Endothelial cell of umbilical vein (primary cell): ENCODE data around the gene SCN4A. TPM values are rescaled to one million over a fixed set of nuclear protein-coding genes. Genes with fewer than 3 reads are reported as not detected.

ENCODE experiments used
- BruUV-seq: library from RNA; stranded (reverse); fragments of 400-500 nt; replicated peaks from 2 replicates; lab custom pipeline; 2021; lab: Mats Ljungman, UMichigan
- CTCF ChIA-PET: fragments of 300-600, 350-600 bp; sonication (Branson Sonifier 250); formaldehyde crosslinking; loops from one replicate; lab custom pipeline; 2021; ENCODE audit warnings: antibody characterized with exemption, inconsistent platforms; lab: Charles Lee
- POLR2A ChIA-PET: fragments of 300-600, 350-600 bp; sonication (Branson Sonifier 250); formaldehyde crosslinking; loops from one replicate; lab custom pipeline; 2021; ENCODE audit warnings: antibody characterized with exemption, inconsistent platforms; lab: Charles Lee
- DNase-seq: peaks from one replicate; pipeline ENCODE4 v3.0.0-alpha.2; 2011; ENCODE audit warnings: low read depth, low spot score
- FAIRE-seq: peaks from 2 replicates; lab custom pipeline; 2011; peaks lifted over from hg19 to GRCh38; lab: Jason Lieb, UNC
- H2AFZ ChIP-seq: 2 replicates; pipeline ENCODE4 v1.6.0; 2012; ENCODE audit warnings: low read depth, low read length, control low read depth, inconsistent platforms
- H3K27ac ChIP-seq: 2 replicates; pipeline ENCODE4 v1.5.1; 2011; ENCODE audit warnings: low read depth, mild to moderate bottlenecking, control low read depth, low read length, moderate library complexity; ENCODE audit not compliant: insufficient read depth
- H3K27me3 ChIP-seq, 2 experiments: 2 replicates each; pipeline versions ENCODE4 v1.6.0 to v1.6.1; 2011; ENCODE audit warnings: low read length in 2 of 2, mixed read lengths in 1 of 2; ENCODE audit not compliant: control insufficient read depth in 2 of 2, insufficient read depth in 2 of 2
- H3K36me3 ChIP-seq, 2 experiments: 2 replicates in 1 of 2; 3 replicates in 1 of 2; pipeline ENCODE4 v1.5.1; 2011; ENCODE audit warnings: low read length in 2 of 2, mild to moderate bottlenecking in 1 of 2, moderate library complexity in 1 of 2; ENCODE audit not compliant: control insufficient read depth in 2 of 2, insufficient read depth in 2 of 2; ENCODE audit errors: extremely low read depth in 1 of 2
- H3K4me1 ChIP-seq: 3 replicates; pipeline ENCODE4 v1.5.1; 2011; ENCODE audit warnings: mild to moderate bottlenecking, low read length; ENCODE audit not compliant: control insufficient read depth, insufficient read depth; ENCODE audit errors: extremely low read depth
- H3K4me2 ChIP-seq: 2 replicates; pipeline ENCODE4 v1.6.1; 2011; ENCODE audit warnings: low read length, control low read depth, mixed read lengths; ENCODE audit not compliant: insufficient read depth
- H3K4me3 ChIP-seq, 3 experiments: fragments of 200-600 bp in 1 of 3; sonication (generic), shearing (Covaris generic) in 1 of 3; replicated peaks in 1 of 3; 2 replicates each; pipeline ENCODE4 v1.5.1; 2011 to 2016; ENCODE audit warnings: control low read depth in 3 of 3, low read length in 3 of 3, mild to moderate bottlenecking in 2 of 3, inconsistent platforms in 1 of 3, low read depth in 1 of 3, moderate library complexity in 1 of 3; ENCODE audit not compliant: insufficient read depth in 1 of 3
- H3K79me2 ChIP-seq: 2 replicates; pipeline ENCODE4 v1.6.0; 2012; ENCODE audit warnings: low read length, inconsistent platforms; ENCODE audit not compliant: control insufficient read depth, insufficient read depth
- H3K9ac ChIP-seq: replicated peaks from 2 replicates; pipeline ENCODE3; 2011; ENCODE audit warnings: low read length, control low read depth; ENCODE audit not compliant: insufficient read depth; ENCODE audit errors: extremely low read depth
- H3K9me1 ChIP-seq: replicated peaks from 3 replicates; pipeline ENCODE4 v1.6.0; 2011; ENCODE audit warnings: mild to moderate bottlenecking, low read length; ENCODE audit not compliant: control insufficient read depth, insufficient read depth; ENCODE audit errors: extremely low read depth
- H3K9me3 ChIP-seq: replicated peaks from 2 replicates; pipeline ENCODE4 v1.5.1; 2012; ENCODE audit warnings: low read length, inconsistent platforms; ENCODE audit not compliant: control insufficient read depth, insufficient read depth
- H4K20me1 ChIP-seq: replicated peaks from 2 replicates; pipeline ENCODE3; 2011; ENCODE audit warnings: mild to moderate bottlenecking, low read length; ENCODE audit not compliant: control insufficient read depth, insufficient read depth; ENCODE audit errors: extremely low read depth
- EZH2 ChIP-seq: IDR thresholded peaks from 2 replicates; pipeline ENCODE4 v1.6.1; 2012; ENCODE audit warnings: borderline replicate concordance, low read depth, mild to moderate bottlenecking, moderate library complexity, low read length, inconsistent platforms; ENCODE audit not compliant: severe bottlenecking
- FOS ChIP-seq: IDR thresholded peaks from 2 replicates; pipeline ENCODE4 v1.6.1; 2011; ENCODE audit warnings: mild to moderate bottlenecking, low read length, moderate library complexity, borderline replicate concordance; ENCODE audit not compliant: insufficient read depth
- GATA2 ChIP-seq: IDR thresholded peaks from 2 replicates; pipeline ENCODE4 v1.7.0; 2011; ENCODE audit warnings: low read depth, mild to moderate bottlenecking, moderate library complexity, mixed read lengths, low read length; ENCODE audit not compliant: insufficient read length, insufficient read depth
- JUN ChIP-seq: IDR thresholded peaks from 2 replicates; pipeline ENCODE4 v1.6.1; 2011; ENCODE audit warnings: borderline replicate concordance, low read depth; ENCODE audit not compliant: insufficient read length, insufficient read depth
- MYC ChIP-seq: IDR thresholded peaks from one replicate; pipeline ENCODE4 v1.6.1; 2011; ENCODE audit warnings: mild to moderate bottlenecking, low read depth, low read length
- POLR2A ChIP-seq: IDR thresholded peaks from 2 replicates; pipeline ENCODE4 v1.6.1; 2012; ENCODE audit warnings: low read depth, mild to moderate bottlenecking, control low read depth, low read length
- POLR2AphosphoS5 ChIP-seq: IDR thresholded peaks from 2 replicates; pipeline ENCODE4 v1.6.1; 2012; ENCODE audit warnings: low read depth, mild to moderate bottlenecking, control low read depth, low read length, moderate library complexity; ENCODE audit not compliant: insufficient read depth
- dilution Hi-C: fragments of 300-500 bp; cut with MboI; formaldehyde crosslinking; loops from one replicate; pipeline ENCODE4 v1.15.0; 2019; ENCODE audit warnings: low sequenced_read_pairs; ENCODE audit not compliant: extremely low pct_ligation_motif_present
- intact Hi-C: fragments of 100-400 bp; cut with micrococcal nuclease; formaldehyde crosslinking; loops from one replicate; pipeline ENCODE4 v1.10.0; 2022
- polyA plus RNA-seq, 4 experiments: library from polyadenylated mRNA; depleted of rRNA in 3 of 4; stranded (reverse) in 3 of 4; unstranded in 1 of 4; fragments of >200 nt; gene quantifications; 2 replicates each; pipeline versions ENCODE4 v1.2.1 to v1.2.3, GENCODE V29; 2011 to 2012; ENCODE audit warnings: missing spikeins in 1 of 4
- total RNA-seq: library from RNA; stranded (reverse); gene quantifications from 2 replicates; pipeline ENCODE4 v1.2.3, GENCODE V29; 2021
- TF ChIP-seq, protein P1 (sequence below): IDR thresholded peaks from 2 replicates; pipeline ENCODE4 v1.6.1; 2011; ENCODE audit not compliant: insufficient read depth, insufficient read length
- TF ChIP-seq, protein P2 (sequence below), 2 donors: IDR thresholded peaks; 1 replicate in 1 of 2; 2 replicates in 1 of 2; pipeline ENCODE4 v1.5.1; 2011; ENCODE audit warnings: low read length in 2 of 2, mild to moderate bottlenecking in 2 of 2, moderate library complexity in 2 of 2, control low read depth in 1 of 2, inconsistent platforms in 1 of 2, low read depth in 1 of 2; ENCODE audit not compliant: insufficient read depth in 1 of 2; ENCODE audit errors: extremely low read depth in 1 of 2

Gene SCN4A
- total and polyA plus RNA-seq, 2 donors (not counting 3 experiments of a cell fraction or from before 2014, with no cell fraction given): 0.01 to 0.40 TPM

DNA sequence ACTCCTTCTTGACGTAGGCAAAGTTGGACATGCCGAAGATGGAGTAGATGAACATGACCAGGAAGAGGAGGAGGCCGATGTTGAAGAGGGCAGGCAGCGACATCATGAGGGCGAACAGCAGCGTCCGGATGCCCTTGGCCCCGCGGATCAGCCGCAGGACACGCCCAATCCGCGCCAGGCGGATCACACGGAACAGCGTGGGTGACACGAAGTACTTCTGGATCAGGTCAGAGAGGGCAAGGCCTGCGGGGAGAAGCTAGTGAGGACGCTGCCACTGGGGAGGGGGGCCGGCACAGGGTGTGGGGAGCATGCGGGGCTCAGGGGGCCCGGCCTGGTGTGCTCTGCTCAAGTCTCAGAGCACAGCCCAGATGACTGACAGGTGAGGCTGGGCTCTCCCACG, 31.0 kb downstream of the SCN4A start:
- Histone ChIP-seq H3K4me3 (no peak overlapping the region), H2AFZ (no peak overlapping the region), H3K9me1 (no peaks in the 10 kb centered on the region), H3K4me2 (no peak overlapping the region), H4K20me1 (no peaks in the 10 kb centered on the region), H3K36me3 (no peaks in the 10 kb centered on the region), H3K27me3 (no peaks in the 10 kb centered on the region), H3K9me3 (no peaks in the 10 kb centered on the region), H3K4me1 (no peaks in the 10 kb centered on the region), H3K79me2 (no peaks in the 10 kb centered on the region), H3K27ac (no peak overlapping the region), H3K9ac (no peak overlapping the region)
- CTCF ChIA-PET: no interaction called here
- TF ChIP-seq, protein P1, sequence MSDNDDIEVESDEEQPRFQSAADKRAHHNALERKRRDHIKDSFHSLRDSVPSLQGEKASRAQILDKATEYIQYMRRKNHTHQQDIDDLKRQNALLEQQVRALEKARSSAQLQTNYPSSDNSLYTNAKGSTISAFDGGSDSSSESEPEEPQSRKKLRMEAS: no peak
- TF ChIP-seq POLR2AphosphoS5 (no peak), GATA2 (no peak), EZH2 (no peak), FOS (no peak), POLR2A (no peak), MYC (no peak)
- BruUV-seq: no TSS peak
- dilution Hi-C loops (no loop called here), intact Hi-C loops (no loop called here)
- POLR2A ChIA-PET: no interaction called here
- DNase-seq: no peak
- no peak for FAIRE-seq

DNA sequence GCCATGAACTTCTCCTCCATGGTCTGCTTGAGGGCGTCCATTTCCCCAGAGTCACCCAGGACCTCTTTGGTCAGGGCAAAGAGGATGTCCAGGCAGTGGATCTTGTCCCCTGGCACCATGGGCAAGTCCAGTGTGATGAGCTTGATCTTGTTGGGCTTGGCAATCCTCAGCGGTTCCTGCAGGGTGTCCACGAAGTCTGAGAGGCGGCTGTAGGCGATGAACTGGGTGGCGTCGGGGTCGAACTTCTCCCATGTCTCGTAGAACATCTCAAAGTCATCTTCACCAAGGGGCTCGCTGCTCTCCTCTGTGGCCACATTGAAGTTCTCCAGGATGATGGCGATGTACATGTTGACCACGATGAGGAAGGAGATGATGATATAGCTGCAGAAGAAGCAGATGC, 31.6 kb downstream of the SCN4A start:
- no peaks in the 10 kb centered on the region for H3K4me1 ChIP-seq
- DNase-seq (no peak), FAIRE-seq (no peak)
- ChIA-PET POLR2A (no interaction called here), CTCF (interaction anchor here (1.9 kb wide), 1 partner anchor 22 kb away, joined by 9 read pairs; the partner anchor contains the start of gene GH1)
- dilution Hi-C loops (no loop called here), intact Hi-C loops (no loop called here)
- H3K4me3 ChIP-seq: no peak overlapping the region
- H3K36me3 ChIP-seq: no peaks in the 10 kb centered on the region
- H4K20me1 ChIP-seq: no peaks in the 10 kb centered on the region
- no peak overlapping the region for H2AFZ ChIP-seq
- H3K27ac ChIP-seq: no peak overlapping the region
- H3K9ac ChIP-seq: no peak overlapping the region
- no peaks in the 10 kb centered on the region for H3K27me3 ChIP-seq
- no TSS peak for BruUV-seq
- H3K9me1 ChIP-seq: no peaks in the 10 kb centered on the region
- no peaks in the 10 kb centered on the region for H3K9me3 ChIP-seq
- no peak overlapping the region for H3K4me2 ChIP-seq
- TF ChIP-seq, protein P2, sequence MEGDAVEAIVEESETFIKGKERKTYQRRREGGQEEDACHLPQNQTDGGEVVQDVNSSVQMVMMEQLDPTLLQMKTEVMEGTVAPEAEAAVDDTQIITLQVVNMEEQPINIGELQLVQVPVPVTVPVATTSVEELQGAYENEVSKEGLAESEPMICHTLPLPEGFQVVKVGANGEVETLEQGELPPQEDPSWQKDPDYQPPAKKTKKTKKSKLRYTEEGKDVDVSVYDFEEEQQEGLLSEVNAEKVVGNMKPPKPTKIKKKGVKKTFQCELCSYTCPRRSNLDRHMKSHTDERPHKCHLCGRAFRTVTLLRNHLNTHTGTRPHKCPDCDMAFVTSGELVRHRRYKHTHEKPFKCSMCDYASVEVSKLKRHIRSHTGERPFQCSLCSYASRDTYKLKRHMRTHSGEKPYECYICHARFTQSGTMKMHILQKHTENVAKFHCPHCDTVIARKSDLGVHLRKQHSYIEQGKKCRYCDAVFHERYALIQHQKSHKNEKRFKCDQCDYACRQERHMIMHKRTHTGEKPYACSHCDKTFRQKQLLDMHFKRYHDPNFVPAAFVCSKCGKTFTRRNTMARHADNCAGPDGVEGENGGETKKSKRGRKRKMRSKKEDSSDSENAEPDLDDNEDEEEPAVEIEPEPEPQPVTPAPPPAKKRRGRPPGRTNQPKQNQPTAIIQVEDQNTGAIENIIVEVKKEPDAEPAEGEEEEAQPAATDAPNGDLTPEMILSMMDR (IDR thresholded peaks at IDR 0.05; ENCODE audit: extremely low read depth in 1 of 2, insufficient read depth in 1 of 2, low read depth in 1 of 2, low read length in 2 of 2): no peak
- TF ChIP-seq MYC (no peak), GATA2 (no peak), POLR2A (no peak), POLR2AphosphoS5 (no peak), FOS (no peak), EZH2 (no peak), JUN (no peak)
- TF ChIP-seq, protein P1: no peak
- no peaks in the 10 kb centered on the region for H3K79me2 ChIP-seq
